Adrenal gland (tissue), 5 donors: Measurements from ENCODE around the gene ADRB1.

ENCODE experiments used
- CTCF ChIP-seq, 6 experiments: fragments of 450-650 bp in 4 of 6; fragments of 200-600 bp in 2 of 6; sonication (generic) in 1 of 6; IDR thresholded peaks; 1 replicate in 5 of 6; 2 replicates in 1 of 6; pipeline versions ENCODE4 v1.5.1 to v1.8.0; 2016 to 2021; ENCODE audit warnings: antibody characterized with exemption in 6 of 6, mild to moderate bottlenecking in 2 of 6, moderate library complexity in 1 of 6
- POLR2A ChIP-seq, 2 donors: fragments of 450-650 bp; IDR thresholded peaks; one replicate each; pipeline ENCODE4 v1.6.1; 2017; ENCODE audit warnings: antibody characterized with exemption in 2 of 2, mild to moderate bottlenecking in 2 of 2, moderate library complexity in 1 of 2
- donor health status: DM: no; HTN: no; CAD: no.

GRCh38 chr10:114027951-114028350 lies 15.7 kb upstream of the ADRB1 start:
- TF ChIP-seq CTCF (IDR thresholded peaks at IDR 0.05): no peak
- no peak for TF ChIP-seq POLR2A (IDR thresholded peaks at IDR 0.05)
